Suppressor macrophage treated with lipopolysaccharide for 1 hour (primary cell): Measurements from ENCODE around the gene USB1.

Experiments
- DNase-seq, 3 donors: peaks; one replicate each; pipeline ENCODE4 v3.0.0-alpha.2; 2020 to 2022

USB1 gene

DNA sequence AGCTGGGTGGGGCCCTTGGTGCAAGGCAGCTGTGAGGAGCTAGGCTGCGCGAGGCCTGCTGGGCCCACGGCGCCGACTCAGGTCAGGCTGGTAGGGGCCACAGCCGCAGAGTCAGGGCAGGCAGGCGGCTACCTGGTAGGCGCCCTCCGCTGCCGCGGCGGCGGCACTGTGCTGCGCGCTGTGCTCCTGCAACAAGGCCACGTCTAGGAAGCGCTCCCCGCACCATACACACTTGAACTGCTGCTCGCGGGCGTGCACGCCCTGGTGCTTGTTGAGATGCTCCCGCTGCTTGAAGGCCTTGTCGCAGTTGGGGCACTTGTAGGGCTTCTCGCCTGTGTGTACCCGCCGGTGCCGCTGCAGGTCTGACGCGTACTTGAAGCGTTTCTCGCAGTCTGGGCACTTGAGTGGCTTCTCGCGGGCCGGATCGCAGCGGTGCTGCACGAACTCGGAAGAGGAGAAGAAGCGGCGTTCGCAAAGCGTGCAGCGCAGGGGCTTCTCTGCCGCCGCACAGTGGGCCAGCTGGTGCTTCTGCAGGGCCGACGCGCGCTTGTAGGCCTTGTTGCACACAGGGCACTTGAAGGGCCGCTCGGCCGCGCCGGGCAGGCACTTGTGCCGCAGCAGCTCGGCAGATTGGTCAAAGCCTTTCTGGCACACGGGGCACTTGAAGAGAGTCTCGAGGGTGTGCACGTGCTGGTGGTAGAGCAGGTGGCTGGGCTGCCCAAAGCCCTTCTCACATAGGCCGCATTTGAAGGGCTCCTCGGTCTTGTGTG is 4.6 kb upstream of the USB1 start:
- peak in 1 of 3 donors; percentile 16 for DNase-seq

DNA sequence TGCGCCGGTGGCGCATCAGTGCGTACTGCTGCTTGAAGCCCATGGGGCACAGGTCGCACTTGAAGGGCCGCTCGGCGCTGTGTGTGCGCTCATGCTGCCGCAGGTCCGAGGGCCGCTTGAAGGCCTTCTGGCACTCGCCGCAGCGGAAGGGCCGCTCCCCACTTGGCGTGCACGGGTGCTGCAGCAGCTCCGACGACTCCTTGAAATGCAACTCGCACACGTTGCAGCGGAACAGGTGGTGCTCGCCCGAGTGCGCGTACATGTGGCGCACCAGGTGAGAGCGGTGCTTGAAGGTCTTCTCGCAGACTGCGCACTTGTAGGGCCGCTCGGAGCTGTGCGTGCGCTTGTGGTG is 4.1 kb upstream of the USB1 start:
- DNase-seq = peak in 1 of 3 donors; percentile 17

DNA sequence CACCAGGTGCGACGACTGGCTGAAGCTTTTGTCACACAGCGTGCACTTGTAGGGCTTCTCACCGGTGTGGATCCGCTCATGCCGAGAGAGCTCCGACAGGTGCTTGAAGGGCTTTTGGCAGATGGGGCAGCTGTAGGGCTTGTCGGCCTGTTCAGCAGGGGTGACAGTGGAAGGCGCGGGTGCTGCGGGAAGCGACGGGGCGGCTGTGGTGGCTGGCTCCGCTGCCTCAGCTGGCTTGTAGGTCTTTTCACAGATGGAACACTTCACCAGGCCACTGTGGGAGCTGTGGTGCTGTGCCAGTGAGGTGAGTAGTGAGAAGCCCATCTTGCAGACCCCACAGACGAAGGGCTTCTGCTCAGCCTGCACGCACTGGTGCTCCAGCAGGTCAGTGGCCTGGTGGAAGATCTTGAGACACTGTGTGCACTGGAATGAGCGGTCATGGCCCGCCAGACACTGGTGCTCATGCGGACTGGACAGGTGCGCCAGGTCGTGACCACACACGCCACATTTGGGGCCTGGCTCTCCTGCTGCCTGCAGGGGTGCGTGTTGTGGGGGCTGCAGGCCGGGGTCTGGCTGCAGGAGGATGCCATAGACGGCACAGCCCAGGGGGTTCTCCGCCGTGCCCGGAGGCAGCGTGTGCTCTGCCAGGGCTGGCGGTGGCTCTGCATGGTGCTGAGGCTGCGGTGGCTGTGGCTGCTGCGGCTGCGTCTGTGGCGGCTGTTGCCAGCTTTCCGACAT is 3.5 kb upstream of the USB1 start:
- DNase-seq = no peak

- peak in 2 of 3 donors; percentile 41 to 42 for DNase-seq
Measured at GRCh38 chr16:57998486-57998885, 2.7 kb upstream of the USB1 start.

DNA sequence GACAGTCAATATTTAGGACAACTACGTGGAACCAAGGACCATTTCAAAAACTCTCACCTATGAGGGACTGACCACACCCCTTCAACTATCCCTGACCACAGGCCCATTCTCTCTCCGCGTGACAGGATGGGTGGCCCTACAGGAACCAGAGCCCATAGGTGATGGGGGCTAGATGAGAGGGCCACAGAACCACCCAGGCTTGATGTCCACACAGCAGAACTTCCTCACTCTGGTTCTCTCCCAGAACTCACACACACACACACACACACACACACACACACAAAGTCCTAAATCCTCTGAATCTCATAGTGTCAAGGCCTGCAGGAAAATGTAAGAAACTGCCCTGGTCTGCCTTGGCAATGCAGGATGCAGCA is 2.2 kb upstream of the USB1 start:
- peak in 1 of 3 donors; percentile 14 for DNase-seq

- DNase-seq = peak; percentile 42 to 54 (median 50)
Measured at GRCh38 chr16:57999366-57999970, 1.7 kb upstream of the USB1 start.

DNA sequence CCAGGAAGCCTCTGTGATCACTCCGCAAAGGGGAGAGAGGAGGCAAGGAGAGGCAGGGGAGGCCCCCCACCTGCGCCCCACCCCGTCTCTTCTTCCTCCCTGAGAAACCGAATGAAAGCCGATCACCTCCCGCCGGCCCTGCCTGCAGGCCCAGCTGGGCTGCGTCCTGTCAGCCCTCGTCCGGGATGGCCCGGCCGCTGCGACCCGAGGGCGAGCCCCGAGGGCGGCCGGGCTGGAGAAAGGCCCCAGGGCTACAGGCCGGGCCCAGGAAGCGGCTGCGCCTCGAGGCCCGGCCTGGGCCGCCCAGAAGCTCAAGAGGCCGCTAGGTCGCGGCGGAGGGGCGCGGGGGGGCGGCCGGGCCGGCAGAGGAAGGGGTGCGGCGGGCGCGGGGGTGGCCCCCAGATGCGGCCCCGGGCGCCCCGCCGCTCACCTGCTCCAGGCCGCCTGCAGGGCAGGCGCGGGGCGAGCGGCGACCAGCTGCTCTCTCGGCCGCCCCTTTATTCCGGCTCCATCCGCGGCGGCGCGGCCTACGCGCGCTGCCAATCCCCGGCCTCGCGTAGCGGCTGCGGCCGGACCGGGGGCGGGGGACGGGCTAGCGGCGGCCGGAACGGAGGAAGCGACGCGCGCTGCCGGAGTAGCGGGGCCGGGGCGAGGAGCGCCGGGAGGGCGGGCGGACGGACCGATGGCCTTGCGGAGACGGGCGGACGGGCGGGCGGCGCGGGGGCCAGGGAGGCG is 1.1 kb upstream of the USB1 start, which contains the start of gene ZNF319:
Gene ZNF319 (minus strand): TSS at position 702 of the 735 bp plus-strand sequence. CDS start 2,407 bp downstream, outside the sequence.
- DNase-seq = peak in 2 of 3 donors; percentile 39 to 65

DNA sequence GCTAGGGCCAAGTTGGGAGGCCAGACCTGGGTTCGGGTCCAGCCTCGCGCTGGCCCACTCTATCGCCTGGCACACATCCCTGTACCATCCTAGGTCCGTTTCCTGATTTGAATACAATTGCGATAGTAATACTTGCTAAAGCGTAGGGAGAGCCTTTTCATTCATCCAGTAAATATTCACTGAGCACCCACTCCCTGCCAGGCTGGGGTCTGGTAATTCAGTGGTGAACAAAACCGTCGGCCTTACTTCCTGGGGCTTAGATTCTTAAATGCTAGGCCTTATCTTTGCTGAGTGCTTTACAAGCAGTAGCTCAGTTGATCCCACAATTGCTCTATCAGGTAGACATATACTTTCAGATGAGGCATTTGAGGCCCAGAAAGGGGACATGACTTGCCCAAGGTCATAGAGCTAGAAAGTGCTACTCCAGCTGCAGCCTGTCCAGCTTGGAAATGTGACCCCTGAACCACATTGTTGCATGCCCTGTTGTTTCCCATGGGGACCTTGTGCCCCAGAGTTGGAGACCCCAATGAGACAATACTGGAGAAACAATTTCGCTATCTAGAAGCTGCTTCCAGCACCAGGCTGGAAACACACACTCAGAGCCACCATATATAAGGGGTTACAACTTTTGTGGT is 691 bp downstream of the USB1 start:
- DNase-seq = no peak

DNA sequence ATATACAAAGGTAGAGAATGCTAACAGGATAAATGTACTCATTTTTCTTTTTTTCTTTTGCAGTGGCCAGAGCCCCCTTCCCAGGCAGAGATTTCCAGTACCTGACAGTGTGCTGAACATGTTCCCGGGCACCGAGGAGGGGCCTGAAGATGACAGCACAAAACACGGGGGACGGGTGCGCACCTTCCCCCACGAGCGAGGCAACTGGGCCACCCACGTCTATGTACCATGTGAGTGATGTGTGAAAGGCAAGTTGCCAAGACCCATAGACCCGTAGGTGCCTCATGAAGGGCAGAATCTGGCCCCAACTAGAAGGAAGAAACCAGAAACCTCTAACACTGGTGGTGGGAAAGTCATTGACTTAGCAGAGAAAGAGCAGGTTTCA is 1.2 kb downstream of the USB1 start:
- no peak for DNase-seq

DNA sequence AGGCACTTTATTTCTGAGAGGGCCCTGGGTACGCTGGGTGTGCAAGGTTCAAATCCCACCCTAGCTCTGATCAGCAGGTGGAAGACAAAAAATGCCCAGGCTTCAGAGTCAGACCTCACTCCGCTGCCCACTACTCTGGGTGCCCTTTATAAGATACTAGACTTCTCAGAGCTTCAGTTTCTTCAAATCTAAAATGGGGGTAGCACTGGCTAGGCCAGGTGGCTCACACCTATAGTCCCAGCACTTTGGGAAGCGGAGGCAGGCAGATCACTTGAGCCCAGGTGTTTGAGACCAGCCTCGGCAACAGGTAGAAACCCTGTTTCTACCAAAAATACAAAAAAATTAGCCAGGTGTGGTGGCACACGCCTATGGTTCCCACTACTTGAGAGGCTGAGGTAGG is 1.7 kb downstream of the USB1 start:
- DNase-seq = no peak

- peak in 1 of 3 donors; percentile 19 for DNase-seq
Measured at GRCh38 chr16:58004736-58005135, 3.5 kb downstream of the USB1 start.

- no peak for DNase-seq
Measured at GRCh38 chr16:58009856-58010416, 8.7 kb downstream of the USB1 start.

- DNase-seq = no peak
Measured at GRCh38 chr16:58010886-58011285, 9.7 kb downstream of the USB1 start.

DNA sequence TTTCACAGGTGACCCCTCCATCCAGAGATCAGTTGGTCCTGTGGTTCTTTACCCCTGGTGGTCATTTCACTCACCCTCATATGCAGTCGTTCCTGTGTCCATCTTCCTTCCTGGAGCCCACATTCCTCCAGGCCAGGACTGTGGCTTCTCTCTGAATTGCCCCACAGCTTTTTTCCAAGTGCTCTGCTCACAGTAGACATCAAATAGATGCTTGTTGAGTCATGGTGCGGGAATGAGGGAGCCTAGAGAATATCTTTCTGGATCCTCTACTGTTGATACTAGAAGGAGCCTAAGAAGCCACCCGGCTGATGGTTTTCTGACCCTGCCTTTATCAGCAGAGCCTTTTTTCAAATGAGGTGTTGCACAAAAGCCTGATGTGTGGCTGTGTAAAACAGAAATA is 10.4 kb downstream of the USB1 start:
- no peak for DNase-seq

- DNase-seq = no peak
Measured at GRCh38 chr16:58012481-58012880, 11.3 kb downstream of the USB1 start.

GRCh38 chr16:58013201-58013956 is 12.2 kb downstream of the USB1 start:
- no peak for DNase-seq

DNA sequence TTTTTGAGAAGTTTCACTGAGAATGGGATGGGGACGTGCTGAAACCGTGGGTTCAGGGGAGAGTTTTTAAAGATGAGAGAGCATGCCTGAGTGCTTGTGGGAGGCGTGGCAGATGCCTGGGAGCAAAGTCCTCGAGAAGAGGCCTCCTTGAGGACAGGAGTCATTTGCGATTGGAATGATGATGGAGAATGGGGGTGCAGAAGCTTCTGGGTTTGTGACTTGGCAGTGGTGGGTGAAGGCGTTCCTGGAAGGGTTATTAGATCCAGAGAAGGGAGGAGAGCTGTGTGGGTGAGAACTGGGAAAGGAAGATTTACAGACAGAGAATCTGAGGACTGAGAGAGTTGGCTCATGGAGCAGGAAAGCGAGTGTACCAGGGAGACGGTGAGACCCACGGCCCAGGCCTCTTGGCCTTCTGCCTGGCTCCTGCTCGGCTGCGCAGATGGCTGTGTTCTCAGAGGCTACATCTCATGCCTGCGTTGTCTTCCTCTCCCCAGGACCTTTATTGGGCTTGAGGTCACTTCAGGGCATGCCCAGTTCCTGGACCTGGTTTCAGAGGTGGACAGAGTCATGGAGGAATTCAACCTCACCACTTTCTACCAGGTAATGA is 15.7 kb downstream of the USB1 start:
- DNase-seq = no peak

- no peak for DNase-seq
Measured at GRCh38 chr16:58018803-58019202, 17.6 kb downstream of the USB1 start.

- DNase-seq = no peak
Measured at GRCh38 chr16:58019866-58020538, 18.8 kb downstream of the USB1 start.
